ENCODE measurements around the gene FAM90A26. TPM values are rescaled to one million over a fixed set of nuclear protein-coding genes. Genes with fewer than 3 reads are reported as not detected.
"Not testable (repeated sequence)": the region's sequence is repeated elsewhere in the genome, so short reads cannot be mapped to it uniquely, and the experiment has no call there.

Gene FAM90A26
- total and polyA plus RNA-seq, 12 donors = not detected

GRCh38 chr4:9153008-9153570 is 17.1 kb upstream of the FAM90A26 start:
- H3K36me3 ChIP-seq; H3K27me3 ChIP-seq; intact Hi-C loops (cut with DNase I); H3K9me3 ChIP-seq: not testable (repeated sequence)
- H3K27ac ChIP-seq = peak overlapping the region in 9 of 10 donors; percentile 71 to 90 (median 82)
- TF ChIP-seq CTCF (IDR thresholded peaks at IDR 0.05) = peak in 4 of 9 donors; percentile 17 to 38 (median 26)
- peaks cover 0 to 15% (median 4%) of the 10 kb centered on the region in 9 donors for H3K4me1 ChIP-seq
- WGBS, 2 donors = 0 to 1% methylated on average over 53 of the region's 53 CpGs
- ATAC-seq (peak; percentile 99 to 100 (median 100)), DNase-seq (peak; percentile 97 to 99)
- H3K4me3 ChIP-seq = peak overlapping the region; percentile 49 to 85 (median 71)

GRCh38 chr4:9153571-9154157 is 16.5 kb upstream of the FAM90A26 start:
- H3K36me3 ChIP-seq; DNase-seq; ATAC-seq; H3K9me3 ChIP-seq; H3K27me3 ChIP-seq; intact Hi-C loops (cut with DNase I): not testable (repeated sequence)
- H3K4me1 ChIP-seq = peaks cover 0 to 15% (median 4%) of the 10 kb centered on the region in 9 donors
- H3K27ac ChIP-seq = peak overlapping the region in 9 of 10 donors; percentile 71 to 90 (median 82)
- peak overlapping the region; percentile 49 to 85 (median 71) for H3K4me3 ChIP-seq
- WGBS, 2 donors = 5 to 6% methylated on average over 27 of the region's 27 CpGs

GRCh38 chr4:9155101-9155886 is 14.9 kb upstream of the FAM90A26 start:
- ATAC-seq; H3K27me3 ChIP-seq; intact Hi-C loops (cut with DNase I); H3K4me3 ChIP-seq; DNase-seq; H3K36me3 ChIP-seq; H3K9me3 ChIP-seq; H3K27ac ChIP-seq: not testable (repeated sequence)
- peaks cover 0 to 15% (median 4%) of the 10 kb centered on the region in 9 donors for H3K4me1 ChIP-seq
- WGBS, 2 donors = 74% methylated on average over 12 of the region's 12 CpGs

GRCh38 chr4:9158392-9158791 is 11.8 kb upstream of the FAM90A26 start:
- DNase-seq; intact Hi-C loops (cut with DNase I); H3K27me3 ChIP-seq; H3K27ac ChIP-seq; H3K9me3 ChIP-seq; H3K36me3 ChIP-seq; H3K4me3 ChIP-seq; ATAC-seq; H3K4me1 ChIP-seq: not testable (repeated sequence)
- peak in 1 of 9 donors; percentile 10 for TF ChIP-seq CTCF (IDR thresholded peaks at IDR 0.05)
- WGBS, 2 donors = 37 to 41% methylated on average over 6 of the region's 6 CpGs

GRCh38 chr4:9160046-9160445 is 10.2 kb upstream of the FAM90A26 start:
- not testable (repeated sequence) for H3K4me3 ChIP-seq, H3K27ac ChIP-seq

More at GRCh38 chr4:9160046-9160445, 10.2 kb upstream of the FAM90A26 start:
- H3K4me1 ChIP-seq; ATAC-seq; DNase-seq; intact Hi-C loops (cut with DNase I); H3K9me3 ChIP-seq; H3K36me3 ChIP-seq; H3K27me3 ChIP-seq: not testable (repeated sequence)
- 77 to 94% methylated on average over 5 to 6 of the region's 6 CpGs for WGBS, 2 donors

Data from heart right ventricle (tissue), 16 donors.